Stimulated activated CD4-positive, alpha-beta T cell treated with anti-CD3 and anti-CD28 coated beads, Interleukin-15, amount 100 ng/mL, for 48 hours (primary cell): Measurements from ENCODE around the gene RIMS4.

Source experiments
- DNase-seq, 2 donors: peaks; one replicate each; pipeline ENCODE4 v3.0.0-alpha.2; 2020; ENCODE audit warnings: low read depth in 2 of 2

RIMS4 gene

GRCh38 chr20:44701858-44702256 is 108.5 kb downstream of the RIMS4 start:
- DNase-seq = no peak
